ENCODE results near the gene QRICH1.

DNA sequence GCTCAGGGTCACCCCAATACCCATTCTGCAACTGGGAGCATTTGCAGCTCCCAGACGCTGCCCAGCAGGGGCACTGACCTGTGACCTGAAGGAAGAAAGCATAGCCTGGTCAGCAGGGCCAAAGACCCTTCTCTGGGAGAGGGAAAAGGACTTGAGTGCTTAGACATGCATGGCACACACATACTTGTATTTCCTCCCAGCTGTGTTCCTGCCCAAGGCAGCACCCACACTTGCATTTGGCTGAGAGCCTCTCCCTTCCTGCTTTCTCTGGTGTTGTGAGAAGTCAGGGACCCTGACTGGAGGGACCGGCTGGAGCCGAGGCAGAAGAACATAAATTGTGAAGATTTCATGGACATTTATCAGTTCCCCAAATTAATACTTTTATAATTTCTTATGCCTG lies 46.2 kb upstream of the QRICH1 start:
- TF ChIP-seq SMC3 (IDR thresholded peaks at IDR 0.05; ENCODE audit: low read depth, low read length), result no peak
- TF ChIP-seq, protein P1, sequence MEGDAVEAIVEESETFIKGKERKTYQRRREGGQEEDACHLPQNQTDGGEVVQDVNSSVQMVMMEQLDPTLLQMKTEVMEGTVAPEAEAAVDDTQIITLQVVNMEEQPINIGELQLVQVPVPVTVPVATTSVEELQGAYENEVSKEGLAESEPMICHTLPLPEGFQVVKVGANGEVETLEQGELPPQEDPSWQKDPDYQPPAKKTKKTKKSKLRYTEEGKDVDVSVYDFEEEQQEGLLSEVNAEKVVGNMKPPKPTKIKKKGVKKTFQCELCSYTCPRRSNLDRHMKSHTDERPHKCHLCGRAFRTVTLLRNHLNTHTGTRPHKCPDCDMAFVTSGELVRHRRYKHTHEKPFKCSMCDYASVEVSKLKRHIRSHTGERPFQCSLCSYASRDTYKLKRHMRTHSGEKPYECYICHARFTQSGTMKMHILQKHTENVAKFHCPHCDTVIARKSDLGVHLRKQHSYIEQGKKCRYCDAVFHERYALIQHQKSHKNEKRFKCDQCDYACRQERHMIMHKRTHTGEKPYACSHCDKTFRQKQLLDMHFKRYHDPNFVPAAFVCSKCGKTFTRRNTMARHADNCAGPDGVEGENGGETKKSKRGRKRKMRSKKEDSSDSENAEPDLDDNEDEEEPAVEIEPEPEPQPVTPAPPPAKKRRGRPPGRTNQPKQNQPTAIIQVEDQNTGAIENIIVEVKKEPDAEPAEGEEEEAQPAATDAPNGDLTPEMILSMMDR (IDR thresholded peaks at IDR 0.05), result no peak
- no peak for TF ChIP-seq FOXM1 (IDR thresholded peaks at IDR 0.05; ENCODE audit: low read depth)
- TF ChIP-seq JUND (IDR thresholded peaks at IDR 0.05), result no peak
- TF ChIP-seq POLR2AphosphoS5 (IDR thresholded peaks at IDR 0.05; ENCODE audit: low read depth, low read length), result no peak
- no peak for TF ChIP-seq TAF1 (IDR thresholded peaks at IDR 0.05; ENCODE audit: borderline replicate concordance, low read depth, low read length)
- TF ChIP-seq RFX5 (IDR thresholded peaks at IDR 0.05; ENCODE audit: low read length), result no peak
- no peak for TF ChIP-seq CHD2 (IDR thresholded peaks at IDR 0.05; ENCODE audit: low read length, partially characterized antibody)
- TF ChIP-seq, protein P2, sequence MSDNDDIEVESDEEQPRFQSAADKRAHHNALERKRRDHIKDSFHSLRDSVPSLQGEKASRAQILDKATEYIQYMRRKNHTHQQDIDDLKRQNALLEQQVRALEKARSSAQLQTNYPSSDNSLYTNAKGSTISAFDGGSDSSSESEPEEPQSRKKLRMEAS (IDR thresholded peaks at IDR 0.05; ENCODE audit: low read depth), result no peak
- TF ChIP-seq, protein P3, sequence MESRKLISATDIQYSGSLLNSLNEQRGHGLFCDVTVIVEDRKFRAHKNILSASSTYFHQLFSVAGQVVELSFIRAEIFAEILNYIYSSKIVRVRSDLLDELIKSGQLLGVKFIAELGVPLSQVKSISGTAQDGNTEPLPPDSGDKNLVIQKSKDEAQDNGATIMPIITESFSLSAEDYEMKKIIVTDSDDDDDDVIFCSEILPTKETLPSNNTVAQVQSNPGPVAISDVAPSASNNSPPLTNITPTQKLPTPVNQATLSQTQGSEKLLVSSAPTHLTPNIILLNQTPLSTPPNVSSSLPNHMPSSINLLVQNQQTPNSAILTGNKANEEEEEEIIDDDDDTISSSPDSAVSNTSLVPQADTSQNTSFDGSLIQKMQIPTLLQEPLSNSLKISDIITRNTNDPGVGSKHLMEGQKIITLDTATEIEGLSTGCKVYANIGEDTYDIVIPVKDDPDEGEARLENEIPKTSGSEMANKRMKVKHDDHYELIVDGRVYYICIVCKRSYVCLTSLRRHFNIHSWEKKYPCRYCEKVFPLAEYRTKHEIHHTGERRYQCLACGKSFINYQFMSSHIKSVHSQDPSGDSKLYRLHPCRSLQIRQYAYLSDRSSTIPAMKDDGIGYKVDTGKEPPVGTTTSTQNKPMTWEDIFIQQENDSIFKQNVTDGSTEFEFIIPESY (IDR thresholded peaks at IDR 0.05; ENCODE audit: borderline replicate concordance, low read depth), result no peak
- TF ChIP-seq EZH2phosphoT487 (IDR thresholded peaks at IDR 0.05; ENCODE audit: borderline replicate concordance, low read depth), result no peak

Measured in SK-N-SH (cell line).